ENCODE measurements around the gene GUCY1A2.
A peak's percentile ranks its signal among the peaks of the same experiment; 100 is the strongest.
"Not testable (repeated sequence)": the region's sequence is repeated elsewhere in the genome, so short reads cannot be mapped to it uniquely, and the experiment has no call there.

The GUCY1A2 gene

DNA sequence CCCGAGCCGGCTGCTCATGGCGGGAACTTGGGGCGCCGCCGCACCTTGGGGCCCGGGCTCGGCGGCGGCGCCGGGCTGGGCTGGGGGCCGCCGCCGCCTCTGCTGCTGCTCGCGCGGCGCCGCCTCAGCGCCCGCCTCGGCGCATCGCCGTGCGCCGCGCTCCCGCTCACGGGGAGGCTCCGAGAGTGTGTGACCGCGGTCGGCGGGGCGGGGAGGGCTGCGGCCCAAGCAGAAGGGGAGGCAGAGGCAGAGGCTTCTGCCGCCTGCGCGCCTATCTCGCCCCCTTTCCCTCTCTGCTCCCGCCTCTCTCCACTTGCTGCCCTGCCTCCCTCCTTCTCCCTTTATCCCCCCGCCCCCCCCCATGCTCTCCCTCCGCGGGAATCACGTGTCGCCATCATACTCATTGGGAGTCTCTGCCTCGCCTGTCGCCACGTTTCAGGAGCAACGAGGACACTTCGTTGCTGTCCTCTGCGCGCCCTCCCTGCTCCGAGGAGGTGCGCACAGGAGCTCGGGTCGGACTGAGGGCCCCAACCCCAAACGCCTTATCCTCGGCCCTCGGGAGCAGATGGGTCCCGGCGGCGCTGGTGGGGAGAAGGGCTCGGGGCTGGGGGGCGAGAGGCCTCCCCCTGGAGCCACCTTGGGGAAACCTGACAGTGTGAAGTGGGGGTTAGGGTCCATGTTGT, at the start of gene GUCY1A2:
Gene GUCY1A2 (minus strand): TSS at position 258 of the 683 bp plus-strand sequence. CDS start 421 bp downstream, outside the sequence.
- DNase-seq (ENCODE audit: insufficient read length, low spot score) (peak; percentile 6), FAIRE-seq (no peak)

- DNase-seq (ENCODE audit: insufficient read length, low spot score) (no peak), FAIRE-seq (no peak)
Measured at GRCh38 chr11:107054391-107054790, 36.1 kb upstream of the GUCY1A2 start.

DNA sequence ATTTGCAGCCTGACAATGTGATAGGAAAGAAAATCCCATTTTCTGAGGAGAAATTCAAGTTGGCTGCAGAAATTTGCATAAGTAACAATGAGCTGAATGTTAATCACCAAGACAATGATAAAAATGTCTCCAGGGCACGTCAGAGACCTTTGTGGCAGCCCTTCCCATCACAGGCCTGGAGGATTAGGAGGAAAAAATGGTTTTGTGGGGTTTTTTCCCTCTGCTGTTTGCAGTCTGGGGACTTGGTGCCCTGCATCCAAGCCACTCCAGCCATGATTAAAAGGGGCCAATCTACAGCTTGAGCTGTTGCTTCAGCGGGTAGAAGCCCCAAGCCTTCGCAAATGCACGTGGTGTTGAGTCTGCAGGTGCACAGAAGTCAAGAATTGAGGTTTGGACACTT, 33.1 kb upstream of the GUCY1A2 start:
- not testable (repeated sequence) for DNase-seq (ENCODE audit: insufficient read length, low spot score); FAIRE-seq

DNA sequence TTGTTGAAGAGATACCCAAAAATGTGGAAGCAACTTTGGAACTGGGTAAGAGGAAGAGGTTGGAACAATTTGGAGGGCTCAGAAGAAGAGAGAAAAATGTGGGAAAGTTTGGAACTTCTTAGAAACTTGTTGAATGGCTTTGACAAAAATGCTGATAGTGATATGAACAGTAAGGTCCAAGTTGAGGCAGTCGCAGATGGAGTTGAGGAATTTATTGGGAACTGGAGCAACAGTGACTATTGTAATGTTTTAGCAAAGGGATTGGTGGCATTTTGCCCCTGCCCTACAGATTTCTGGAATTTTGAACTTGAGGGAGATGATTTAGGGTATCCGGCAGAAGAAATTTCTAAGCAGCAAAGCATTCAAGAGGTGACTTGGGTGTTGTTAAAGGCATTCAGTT, 32.6 kb upstream of the GUCY1A2 start:
- DNase-seq (ENCODE audit: insufficient read length, low spot score); FAIRE-seq: not testable (repeated sequence)

GRCh38 chr11:107050121-107050520, 31.8 kb upstream of the GUCY1A2 start:
- FAIRE-seq (no peak), DNase-seq (ENCODE audit: insufficient read length, low spot score) (no peak)

DNA sequence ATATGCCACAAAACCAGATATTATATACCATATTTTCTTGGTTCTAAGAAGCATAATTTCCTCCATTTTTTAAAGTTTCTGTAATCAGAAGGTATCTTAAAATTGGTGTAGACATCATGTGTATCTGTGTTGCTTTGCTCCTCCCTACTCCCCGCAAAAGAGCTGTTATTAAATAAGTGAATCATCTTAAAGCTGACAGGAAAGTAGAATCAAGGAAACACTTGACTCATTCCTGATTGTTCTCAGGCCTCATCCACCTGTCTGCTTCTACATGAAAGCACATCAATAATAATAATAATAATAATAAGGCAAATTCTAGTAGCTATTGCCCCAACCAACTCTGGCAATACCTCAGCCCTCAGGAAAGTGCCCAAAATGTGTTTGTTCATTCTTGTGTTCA, 26.2 kb upstream of the GUCY1A2 start:
- DNase-seq (ENCODE audit: insufficient read length, low spot score) = no peak
- FAIRE-seq = no peak

- DNase-seq (ENCODE audit: insufficient read length, low spot score) (no peak), FAIRE-seq (no peak)
Measured at GRCh38 chr11:107043242-107044006, 25.1 kb upstream of the GUCY1A2 start.

DNA sequence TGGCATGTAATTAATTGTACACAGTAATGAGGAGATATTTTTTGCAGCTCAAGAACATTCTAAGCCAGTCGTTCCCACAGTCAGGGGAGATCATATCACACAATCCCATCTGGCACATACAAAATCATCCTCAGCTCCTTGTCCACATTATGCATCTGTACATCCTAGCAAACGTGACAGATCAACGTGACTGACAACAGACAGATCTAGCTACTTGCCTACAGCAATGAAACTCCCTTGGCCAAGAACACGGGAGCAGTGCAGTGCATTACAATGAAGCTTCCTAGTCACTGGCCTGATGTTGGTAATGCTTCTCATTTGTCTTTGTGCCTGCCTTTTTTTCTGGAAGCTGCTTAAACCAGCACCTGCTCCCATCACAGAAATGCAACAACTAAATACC, 24.5 kb upstream of the GUCY1A2 start:
- DNase-seq (ENCODE audit: insufficient read length, low spot score) (no peak), FAIRE-seq (no peak)

DNA sequence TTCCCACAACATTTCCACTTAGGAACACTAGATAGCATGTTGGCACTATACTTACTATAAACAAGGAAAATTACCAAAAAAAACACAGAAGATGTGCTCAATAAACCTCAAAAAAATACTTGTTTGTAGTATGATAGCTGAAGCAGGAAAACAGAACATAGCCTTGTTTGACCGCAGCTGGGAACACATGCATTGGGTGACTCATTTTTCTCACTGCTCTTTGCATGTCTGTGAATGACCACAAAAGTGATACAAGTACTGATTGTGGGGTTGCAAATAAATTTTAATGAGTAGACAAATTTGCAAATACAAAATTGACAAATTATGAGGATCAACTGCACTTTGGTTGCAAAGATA, 22.8 kb upstream of the GUCY1A2 start:
- no peak for DNase-seq (ENCODE audit: insufficient read length, low spot score)
- no peak for FAIRE-seq

DNA sequence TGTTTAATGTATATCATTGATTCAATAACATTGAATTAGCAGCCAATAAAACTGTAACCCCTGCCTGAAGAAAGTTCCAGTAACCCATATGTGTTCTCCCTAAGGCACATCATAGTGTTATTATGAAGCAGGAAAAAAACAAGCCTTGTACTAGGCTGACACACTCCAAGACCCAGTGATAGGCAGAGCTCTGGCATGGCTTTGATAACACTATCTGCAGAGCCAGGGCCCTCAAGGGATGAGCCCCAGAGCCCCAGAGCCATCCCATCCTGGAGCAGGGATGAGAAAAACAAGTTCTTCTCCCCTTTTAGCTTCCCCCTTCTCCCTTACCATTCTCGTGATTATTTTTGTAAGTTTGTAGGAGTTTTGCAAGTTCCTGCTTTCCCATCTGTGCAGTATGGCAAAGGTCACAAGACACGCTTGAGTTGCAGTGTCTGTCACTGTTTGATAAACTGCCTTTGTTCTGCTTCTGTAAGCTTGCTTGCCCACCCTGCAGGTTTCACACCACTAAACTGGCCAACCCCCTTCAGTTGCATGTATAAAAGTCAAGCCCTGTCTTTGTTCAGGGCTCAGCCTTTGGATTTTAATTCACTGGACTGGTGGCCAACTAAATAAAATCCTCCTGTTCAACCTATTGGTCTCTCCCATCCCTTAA, 22.3 kb upstream of the GUCY1A2 start:
- no peak for DNase-seq (ENCODE audit: insufficient read length, low spot score)
- FAIRE-seq = no peak

GRCh38 chr11:107025673-107026072, 7.4 kb upstream of the GUCY1A2 start:
- no peak for FAIRE-seq

GRCh38 chr11:107020594-107020993, 2.3 kb upstream of the GUCY1A2 start:
- FAIRE-seq = no peak
- DNase-seq (ENCODE audit: insufficient read length, low spot score) = no peak

More at GRCh38 chr11:107025673-107026072, 7.4 kb upstream of the GUCY1A2 start:
- no peak for DNase-seq (ENCODE audit: insufficient read length, low spot score)

- DNase-seq (ENCODE audit: insufficient read length, low spot score) = peak; percentile 7
- no peak for FAIRE-seq
Measured at GRCh38 chr11:107018902-107019493, 722 bp upstream of the GUCY1A2 start.

GRCh38 chr11:107017433-107018218, 650 bp downstream of the GUCY1A2 start:
- no peak for FAIRE-seq
- DNase-seq (ENCODE audit: insufficient read length, low spot score) = peak; percentile 45

DNA sequence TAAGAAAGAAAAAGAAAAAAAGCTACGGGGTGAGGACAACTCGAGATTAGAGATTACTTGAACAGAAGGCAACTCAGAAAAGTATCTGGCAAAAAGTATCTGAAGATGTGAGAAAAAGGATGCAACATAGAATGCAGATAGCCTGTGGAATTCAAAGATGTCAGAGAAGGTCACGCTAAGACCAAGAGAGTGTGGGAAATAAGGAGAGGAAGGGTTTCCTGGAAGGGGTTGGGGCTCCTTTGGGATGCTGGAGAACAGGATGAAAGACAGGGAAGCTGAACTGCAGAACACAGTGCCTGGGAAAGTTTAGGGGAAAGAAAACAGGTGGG, 1.2 kb downstream of the GUCY1A2 start:
- DNase-seq (ENCODE audit: insufficient read length, low spot score) = no peak
- FAIRE-seq = no peak

GRCh38 chr11:107014871-107015270, 3.4 kb downstream of the GUCY1A2 start:
- no peak for DNase-seq (ENCODE audit: insufficient read length, low spot score)
- no peak for FAIRE-seq

DNA sequence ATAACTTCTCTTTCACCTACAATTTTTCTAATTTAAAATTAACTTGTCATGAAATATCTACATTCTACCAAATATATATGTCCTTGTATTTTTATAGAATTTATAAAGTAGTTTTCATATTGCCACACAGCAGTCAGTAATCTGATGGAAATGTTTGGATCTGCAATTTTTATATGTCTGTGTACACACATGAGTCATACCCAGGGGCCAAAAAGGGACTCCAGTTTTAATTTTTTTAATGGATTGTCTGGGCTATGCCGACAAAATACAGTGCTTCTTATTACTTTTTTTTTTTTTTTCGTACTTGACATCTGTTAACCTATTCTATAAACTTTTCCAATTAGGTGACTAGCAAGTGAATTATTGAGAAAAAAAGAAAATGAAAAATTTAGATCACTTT, 6.3 kb downstream of the GUCY1A2 start:
- DNase-seq (ENCODE audit: insufficient read length, low spot score) (no peak), FAIRE-seq (no peak)

DNA sequence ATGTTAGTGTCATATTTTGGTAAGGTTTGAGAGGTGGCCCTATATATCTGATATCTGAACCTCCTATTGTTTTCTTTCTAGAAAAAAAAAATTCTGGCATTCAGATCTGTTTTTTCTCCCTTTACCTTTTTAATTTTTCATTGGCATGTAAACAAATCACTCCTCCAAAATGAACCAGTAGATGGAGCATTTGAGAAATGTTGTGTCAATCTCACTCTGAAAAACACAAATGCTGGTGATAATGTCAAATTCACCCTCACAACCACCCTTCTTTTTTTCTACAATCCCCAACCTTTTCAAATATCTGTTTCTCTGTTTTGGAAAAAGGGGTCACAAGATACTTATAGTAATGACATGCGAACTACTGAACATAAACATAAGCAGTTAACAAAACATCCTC, 9.1 kb downstream of the GUCY1A2 start:
- no peak for DNase-seq (ENCODE audit: insufficient read length, low spot score)
- FAIRE-seq = no peak

- FAIRE-seq = no peak
Measured at GRCh38 chr11:107006076-107006833, 12.0 kb downstream of the GUCY1A2 start.

DNA sequence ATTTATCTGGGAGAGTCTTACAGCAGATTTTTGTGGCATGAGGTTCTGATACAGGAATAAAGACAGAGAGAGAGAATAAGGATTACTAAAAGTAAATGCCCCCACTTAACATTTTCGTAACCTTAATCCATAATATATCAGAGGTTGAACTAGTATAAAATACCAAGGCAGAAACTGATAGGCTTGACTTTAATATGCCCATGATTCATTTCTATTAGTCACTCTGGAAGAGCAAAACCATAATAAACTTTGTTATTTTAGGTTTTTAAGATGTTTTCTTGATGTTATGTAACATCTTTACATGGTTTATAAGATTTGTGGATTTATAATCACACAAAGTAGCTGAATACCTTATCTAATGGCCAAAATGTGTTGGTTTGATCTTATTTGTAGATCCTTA, 19.1 kb downstream of the GUCY1A2 start:
- FAIRE-seq (no peak), DNase-seq (ENCODE audit: insufficient read length, low spot score) (no peak)

More at GRCh38 chr11:107006076-107006833, 12.0 kb downstream of the GUCY1A2 start:
- no peak for DNase-seq (ENCODE audit: insufficient read length, low spot score)
